Hematopoietic multipotent progenitor cell treated with erythropoietin and hydrocortisone succinate and interleukin-3 and kit ligand, for 8 days (in vitro differentiated cells): ENCODE results near the gene RACK1.
"Not testable (repeated sequence)": the region's sequence is repeated elsewhere in the genome, so short reads cannot be mapped to it uniquely, and the experiment has no call there.

ENCODE experiments used
- DNase-seq: peaks from one replicate; pipeline ENCODE4 v3.0.0-alpha.2; 2015

RACK1 gene

DNA sequence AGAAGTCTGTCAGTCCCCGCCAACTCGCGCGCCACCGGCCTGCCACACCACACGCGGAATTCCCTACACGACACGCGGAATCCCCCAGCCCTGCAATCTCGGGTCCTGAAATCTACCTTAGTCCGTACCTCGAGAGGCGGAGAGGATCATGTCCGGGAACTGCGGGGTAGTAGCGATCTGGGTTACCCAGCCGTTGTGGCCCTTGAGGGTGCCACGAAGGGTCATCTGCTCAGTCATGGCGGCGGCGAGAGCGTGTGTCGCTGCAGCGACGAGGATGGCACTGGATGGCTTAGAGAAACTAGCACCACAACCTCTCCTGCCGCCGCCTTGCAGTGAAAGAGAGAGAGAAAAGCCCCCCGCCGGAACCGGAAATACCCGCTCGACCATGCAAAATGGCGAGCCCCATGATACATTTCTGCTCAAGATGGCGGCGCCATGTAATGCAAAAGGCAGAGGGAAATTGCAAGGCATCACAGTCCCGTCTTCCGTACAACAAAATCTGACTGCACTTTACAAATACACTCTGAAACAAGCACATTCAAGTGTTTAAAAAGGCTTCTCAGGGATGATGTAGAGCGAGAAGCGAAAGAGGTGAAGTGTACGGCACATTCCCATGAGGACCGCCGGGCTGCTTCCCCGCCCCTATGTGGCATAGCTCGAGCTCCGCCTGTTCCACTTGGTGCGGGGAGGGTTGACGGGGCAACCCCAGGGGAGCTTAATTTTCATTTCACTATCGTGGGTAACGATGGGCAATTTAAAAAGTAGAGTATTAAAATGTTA lies at the start of gene RACK1:
RACK1 (minus strand) TSS at position 343 of the 780 bp plus-strand sequence; CDS start at position 237, 106 bp downstream.
- DNase-seq: peak; percentile 94

DNA sequence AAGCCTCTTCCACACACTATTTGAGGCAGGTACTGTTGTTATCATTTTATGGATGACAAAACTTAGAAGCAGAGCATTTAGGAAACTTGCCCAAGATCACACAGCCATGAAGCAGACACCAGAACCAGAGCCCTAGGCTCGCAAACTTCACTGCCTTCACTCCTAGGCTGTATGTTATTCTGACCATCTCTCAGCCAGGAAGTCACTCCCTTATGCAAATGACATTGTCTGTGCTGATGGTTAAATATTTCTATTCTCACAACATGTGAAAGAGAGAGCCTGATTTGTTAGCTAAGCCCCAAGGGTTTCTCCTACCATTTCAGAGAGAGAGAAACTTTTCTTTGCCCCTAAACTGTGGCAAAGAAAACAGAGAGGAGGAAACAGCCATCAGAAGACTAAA lies 43.6 kb upstream of the RACK1 start:
- not testable (repeated sequence) for DNase-seq

DNA sequence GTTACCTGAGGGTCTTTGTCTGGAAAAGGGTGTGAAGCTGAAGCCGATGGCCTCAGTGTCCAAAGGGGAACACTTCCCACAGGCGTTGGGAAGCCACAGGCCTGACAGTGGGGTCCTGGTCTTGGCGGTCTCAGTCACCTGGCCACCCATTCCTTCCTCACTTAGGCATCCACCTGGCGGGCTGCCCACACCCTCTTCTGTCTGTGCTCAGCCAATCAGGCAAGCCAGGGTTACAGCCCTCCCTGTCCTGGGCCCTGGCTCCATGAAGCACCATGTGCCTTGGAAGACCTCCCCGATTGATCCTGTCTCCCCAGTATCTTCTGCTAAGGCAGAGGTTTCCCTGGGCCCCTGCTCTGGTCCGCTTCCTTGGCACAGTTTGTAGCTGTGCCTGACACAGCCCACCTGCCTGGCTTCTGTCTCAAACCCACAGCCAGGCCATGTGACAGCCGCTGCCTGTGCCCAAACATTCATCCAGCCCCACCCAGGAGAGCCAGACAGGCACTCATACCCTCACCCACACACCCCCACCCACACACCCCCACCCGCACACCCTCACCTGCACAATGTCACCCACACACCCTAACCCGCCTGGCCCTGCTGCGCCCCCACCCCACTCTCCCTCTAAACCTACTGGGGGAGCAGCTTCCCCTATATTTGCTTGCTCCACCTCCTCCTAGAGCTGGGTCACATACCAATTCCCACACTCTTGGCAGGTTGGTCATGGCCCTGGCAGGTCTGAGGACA lies 42.4 kb upstream of the RACK1 start:
- DNase-seq: not testable (repeated sequence)

DNA sequence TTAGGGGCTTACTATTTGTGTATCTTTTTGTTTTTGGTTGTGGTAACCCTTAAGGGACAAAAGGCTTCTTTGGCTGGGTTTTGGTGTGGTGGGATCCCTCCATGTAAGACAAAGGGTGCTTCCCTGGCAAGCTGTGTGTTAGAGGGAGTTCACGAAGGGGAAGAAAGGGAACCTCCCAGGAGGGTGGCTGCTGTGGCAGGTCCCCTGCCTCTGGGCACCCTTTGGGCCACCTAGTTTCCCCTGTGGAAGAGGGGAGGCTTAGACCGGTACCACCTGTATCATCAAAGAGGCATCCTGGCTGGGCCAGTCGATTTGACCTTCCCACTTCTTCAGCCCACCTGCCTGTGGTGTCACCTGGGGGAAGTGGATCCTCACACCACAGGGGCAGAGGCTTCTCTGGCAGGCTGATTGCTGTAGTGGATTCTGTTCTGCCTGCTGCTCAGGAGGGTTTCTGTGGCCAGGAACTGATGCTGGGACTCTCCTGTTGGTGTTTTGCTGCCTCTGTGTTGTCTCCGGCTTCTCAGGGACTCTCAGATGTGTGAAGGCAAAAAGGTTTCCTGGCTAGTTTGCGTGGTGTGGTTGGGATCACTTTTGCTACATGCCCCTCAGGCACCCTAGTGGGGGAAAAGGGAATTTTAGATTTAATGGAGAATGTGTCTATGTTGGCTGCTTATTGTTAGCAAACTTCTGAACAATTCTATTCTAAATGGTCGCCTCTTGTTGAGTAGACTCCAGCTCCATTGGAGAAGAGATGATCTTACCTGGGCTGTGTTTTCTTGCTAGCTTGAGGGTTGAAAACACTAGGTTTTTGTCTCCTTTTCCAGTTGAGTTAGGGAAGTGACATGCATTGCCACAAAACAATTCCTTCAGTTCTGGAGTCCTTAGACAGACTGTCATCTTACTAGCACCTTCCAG lies 40.4 kb upstream of the RACK1 start:
- not testable (repeated sequence) for DNase-seq

DNA sequence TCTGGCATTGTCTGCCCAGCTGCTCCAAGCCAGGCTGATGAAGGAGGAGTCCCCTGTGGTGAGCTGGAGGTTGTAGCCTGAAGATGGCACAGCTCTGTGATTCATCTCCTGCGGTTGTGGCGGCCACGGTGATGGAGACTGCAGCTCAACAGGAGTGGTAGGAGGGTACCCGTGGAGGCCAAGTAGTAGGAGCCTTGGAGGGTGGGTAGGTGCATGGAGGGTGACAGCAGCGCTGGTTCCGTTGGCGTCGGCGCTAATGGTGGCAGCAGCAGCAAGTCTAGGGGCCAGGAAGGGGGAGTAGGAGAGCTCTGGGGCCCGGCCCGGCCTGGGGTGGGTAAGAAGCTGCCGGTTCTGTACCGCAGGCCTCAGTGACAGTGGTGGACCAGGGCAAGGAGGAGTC lies 39.6 kb upstream of the RACK1 start:
- DNase-seq: no peak

DNA sequence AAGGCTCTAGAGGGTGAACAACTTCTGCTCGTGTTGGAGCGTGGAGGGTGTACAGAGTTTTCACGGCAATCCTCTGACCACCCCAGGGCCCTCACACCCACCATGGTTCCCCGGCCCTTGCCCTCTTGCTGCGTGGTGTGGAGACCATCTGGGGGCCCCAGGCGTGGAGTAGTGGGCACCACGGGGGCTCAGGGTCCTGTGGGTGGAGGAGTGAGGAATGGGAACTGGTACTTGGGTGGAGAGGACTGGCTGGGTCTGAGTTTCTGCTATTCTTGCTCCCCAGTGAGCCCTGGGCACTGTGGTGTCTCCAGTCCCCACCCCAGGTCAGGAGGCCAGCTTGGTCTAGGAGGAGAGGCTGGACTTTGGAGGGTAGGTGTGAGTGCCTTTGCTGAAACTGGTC lies 39.2 kb upstream of the RACK1 start:
- no peak for DNase-seq

DNA sequence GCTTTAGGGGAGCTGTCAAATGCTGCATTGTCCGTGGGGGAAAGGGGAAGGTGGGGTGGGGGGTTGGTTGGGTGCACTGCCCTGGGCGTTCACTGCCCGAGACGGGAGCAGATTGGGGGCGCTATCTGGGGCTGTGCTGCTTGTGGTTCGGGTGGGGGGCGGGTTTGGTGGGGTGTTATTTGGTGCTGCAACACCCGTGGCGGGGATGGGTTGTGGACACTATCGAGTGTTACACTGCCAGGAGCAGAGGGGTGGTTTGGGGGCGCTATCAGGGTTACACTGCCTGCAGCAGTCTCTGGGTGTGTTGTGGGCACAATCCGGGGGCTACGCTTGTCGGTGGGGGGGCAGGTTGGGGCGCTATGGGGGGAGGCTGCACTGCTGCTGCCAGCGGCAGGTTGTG lies 38.7 kb upstream of the RACK1 start:
- DNase-seq: not testable (repeated sequence)

DNA sequence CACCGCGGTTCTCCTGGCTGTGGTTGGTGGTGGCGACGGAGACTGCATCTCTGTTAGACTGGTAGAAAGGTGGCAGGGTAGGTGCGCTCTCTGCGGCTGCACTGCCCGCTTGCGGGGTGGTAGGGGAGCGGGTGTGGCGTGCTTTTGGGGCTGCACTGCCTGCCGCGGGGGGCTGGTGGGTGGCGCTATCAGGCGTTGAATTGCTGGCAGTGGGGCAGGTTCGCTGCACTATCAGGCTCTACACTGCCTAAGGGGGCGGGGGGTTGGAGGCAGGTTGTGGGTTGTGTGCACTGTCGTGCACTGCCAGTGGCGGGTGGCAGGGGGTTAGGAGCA lies 38.2 kb upstream of the RACK1 start:
- no peak for DNase-seq

DNA sequence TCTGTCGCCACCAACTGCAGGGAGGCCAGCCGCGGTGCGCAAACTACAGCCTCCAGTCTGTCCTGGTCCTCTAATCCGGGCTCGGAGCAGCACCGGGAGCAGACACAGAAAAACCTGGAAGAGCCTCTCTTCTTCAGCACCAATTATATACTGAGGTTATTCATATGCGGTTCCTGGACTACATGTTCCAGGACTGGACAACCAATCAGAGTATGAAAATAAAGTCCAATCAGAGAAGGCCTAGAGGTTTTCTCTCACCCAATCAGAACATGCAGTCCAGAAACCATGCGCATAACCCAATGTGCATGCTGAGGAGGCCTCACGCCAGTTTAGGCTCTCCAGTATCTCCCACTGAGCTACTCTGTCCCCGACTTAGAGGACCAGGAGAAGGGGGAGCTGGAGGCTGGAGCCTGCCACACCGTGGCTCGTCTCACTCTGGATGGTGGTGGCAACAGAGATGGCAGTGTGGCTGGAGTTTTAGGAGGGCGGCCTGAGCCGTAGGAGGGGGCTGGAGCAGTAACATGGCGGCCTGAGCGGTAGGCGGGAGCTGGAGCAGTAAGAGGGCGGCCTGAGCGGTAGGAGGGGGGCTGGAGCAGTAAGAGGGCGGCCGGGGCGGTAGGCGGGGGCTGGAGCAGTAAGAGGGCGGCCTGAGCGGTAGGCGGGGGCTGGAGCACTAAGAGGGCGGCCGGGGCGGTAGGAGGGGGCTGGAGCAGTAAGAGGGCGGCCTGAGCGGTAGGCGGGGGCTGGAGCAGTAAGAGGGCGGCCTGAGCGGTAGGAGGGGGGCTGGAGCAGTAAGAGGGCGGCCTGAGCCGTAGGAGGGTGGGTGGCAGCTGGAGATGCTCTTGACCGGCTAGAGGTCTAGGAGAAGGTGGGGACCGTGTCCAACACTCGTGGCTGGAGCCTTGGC lies 37.6 kb upstream of the RACK1 start:
- no peak for DNase-seq

DNA sequence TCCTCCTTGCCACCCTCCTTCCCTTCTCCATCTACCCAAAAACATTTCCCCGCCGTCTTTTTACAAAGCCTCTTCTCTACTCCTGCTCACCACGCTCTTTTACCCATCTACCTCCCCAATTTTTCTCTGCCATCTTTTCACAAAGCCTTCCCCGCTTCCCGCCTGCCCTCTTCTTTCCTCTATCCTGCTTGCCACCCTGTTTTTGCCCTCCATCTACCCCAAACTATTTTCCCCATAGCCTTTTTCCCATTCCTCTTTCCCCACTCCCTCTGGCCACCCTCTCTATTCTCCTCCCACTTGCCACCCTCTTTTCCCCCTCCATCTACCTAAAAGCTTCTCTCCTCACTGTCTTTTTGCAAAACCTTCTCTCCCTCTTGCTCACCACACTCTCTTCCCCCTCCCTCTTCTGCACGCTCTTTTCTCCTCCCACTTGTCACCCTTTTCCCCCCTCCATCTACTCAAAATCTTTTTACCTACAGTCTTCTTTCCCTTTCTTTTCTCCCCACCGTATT lies 36.6 kb upstream of the RACK1 start:
- no peak for DNase-seq

DNA sequence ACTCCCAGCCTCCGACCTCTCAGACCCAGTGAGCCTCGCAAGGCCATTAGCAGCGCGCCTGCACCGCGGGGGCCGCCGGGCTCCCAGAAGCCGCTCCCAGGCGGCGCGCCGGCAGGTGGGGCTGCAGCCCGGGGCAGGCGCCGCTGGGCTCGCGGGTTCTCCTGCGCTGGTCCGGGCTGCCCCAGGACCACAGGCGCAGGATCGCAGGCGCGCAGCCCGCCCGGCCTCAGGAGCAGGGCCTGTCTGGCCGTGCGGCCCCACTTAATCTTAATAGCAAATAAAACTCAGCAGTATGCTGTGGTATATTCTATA lies 29.7 kb upstream of the RACK1 start:
- DNase-seq: peak; percentile 41

DNA sequence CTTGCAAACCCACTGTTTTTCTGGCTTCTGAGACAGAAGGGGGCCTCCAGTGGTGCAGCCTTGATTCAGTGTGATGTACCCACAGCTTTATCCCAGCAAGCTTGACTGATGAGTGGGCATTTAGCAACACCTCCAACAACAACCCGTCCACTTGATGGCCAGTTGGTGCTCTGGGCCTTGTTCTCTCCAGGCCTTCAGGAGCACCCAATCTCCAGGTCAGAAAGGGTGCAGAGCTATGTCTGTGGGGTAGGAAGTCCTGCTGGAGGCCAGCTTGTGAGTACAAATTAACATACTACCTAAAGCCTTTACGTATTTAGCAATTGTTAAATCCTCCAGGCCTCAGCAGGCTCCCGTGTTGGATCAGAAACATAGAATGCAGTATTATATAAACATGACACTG lies 27.4 kb upstream of the RACK1 start:
- DNase-seq: no peak

DNA sequence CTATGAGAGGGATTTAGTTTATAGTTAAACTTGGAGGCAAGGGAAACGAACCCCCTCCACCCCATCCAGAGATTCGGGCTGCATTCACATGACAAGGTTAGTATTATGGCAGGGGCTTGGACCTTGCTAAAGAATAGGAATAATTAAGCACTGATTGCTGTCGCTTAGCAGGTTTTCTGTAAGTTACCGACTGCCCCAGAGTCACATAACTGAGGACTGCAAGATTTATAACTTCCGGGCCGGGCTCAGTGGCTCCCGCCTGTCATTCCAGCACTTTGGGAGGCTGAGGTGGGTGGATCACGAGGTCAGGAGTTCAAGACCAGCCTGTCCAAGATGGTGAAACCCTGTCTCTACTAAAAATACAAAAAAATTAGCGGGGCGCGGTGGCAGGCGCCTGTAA lies 24.2 kb upstream of the RACK1 start:
- DNase-seq: not testable (repeated sequence)

DNA sequence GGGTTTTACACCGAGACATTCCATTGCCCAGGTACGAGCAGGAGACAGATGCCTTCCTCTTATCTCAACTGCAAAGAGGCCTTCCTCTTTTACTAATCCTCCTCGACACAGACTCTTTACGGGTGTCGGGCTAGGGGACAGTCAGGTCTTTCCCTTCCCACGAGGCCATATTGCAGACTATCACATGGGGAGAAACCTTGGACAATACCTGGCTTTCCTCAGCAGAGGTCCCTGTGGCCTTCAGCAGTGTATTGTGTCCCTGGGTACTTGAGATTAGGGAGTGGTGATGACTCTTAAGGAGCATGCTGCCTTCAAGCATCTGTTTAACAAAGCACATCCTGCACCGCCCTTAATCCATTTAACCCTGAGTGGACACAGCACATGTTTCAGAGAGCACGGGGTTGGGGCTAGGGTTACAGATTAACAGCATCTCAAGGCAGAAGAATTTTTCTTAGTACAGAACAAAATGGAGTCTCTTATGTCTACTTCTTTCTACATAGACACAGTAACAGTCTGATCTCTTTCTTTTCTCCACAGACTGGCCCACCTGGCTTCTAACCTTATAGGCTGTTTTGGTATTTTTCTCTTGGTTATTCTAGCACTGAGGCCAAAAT lies 23.7 kb upstream of the RACK1 start:
- not testable (repeated sequence) for DNase-seq

DNA sequence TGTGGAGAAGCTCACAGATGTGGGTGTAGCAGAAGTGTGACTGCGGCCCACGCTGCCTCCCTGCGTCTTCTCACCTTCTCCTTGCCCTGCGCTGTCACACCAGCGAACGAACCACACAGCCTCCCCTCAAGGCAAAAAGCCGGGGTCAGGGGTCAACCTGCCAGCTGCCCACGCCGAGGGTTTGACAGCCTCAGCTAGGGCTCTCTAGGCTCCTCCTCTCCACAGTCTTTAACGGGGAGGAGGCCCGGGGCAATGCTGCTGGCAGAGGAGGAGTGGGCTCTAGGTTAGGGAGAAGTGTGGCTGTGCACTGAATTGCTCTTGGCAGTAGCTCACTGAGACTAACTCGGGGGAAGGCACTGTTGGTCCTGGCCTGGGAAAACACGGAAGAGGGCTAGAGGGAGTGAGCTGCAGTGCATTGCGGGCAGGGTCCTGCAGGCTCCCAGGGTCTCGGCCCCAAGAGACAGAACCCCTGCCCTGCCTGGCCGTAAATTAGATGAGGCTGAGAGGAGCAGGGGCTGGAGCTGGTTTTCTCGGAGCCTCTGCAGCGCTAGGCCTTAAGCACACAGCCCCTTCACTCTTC lies 21.5 kb upstream of the RACK1 start:
- DNase-seq: no peak

DNA sequence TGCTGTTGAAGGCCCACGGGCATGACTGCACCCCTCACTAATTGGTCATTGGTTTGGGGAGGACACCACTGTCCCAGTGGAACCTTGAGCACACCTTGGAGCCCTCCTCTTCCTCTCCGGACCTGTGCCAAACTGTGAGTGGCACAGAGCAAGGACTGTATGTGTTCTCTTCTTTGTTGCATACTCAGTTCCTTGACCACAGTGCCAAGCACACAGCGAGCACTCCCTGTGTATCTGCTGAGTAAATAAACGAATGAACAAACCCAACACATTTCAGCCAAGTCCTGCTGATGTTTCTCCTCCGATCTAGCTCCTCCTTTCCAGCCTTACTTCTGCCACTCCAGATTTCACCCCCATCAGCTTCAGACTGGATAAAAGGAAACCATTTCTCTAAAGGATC lies 19.9 kb upstream of the RACK1 start:
- DNase-seq: no peak

DNA sequence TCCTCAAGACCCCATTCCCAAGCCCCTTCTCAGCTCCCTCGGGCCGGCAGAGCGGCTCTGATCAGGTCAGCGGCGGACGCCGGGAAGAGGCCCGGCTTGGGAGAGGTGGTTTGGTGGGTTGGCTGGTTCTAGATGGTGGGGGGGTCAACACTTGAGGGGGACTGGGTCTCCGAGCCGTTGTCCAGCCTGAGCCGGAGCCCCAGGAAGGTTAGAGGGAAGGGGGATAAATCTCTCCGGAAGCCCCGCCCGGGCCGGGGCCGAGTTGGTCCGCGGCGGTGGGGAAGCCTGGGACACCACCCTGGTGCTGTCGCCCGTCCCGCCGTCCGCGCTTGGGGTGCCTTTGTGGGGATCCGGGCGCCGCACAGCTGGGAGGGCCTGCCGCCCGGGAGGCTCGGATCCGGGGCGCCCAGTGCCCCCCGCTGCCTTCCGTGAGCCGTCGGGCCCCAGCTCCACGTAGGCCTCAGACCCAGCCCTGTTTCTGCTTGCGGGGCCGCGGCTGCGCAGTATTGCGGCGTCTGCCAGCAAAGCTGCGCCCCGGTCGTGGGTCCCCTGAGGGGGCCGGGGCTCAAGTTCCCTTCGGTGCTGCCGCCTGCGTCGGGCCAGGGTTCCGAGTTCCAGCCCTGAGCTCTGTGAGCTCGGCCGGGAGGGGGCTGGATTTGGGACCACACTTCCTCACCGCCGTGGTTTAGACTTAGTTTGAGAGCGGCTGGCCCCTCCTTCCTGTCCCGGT lies 17.8 kb upstream of the RACK1 start:
- peak; percentile 48 for DNase-seq

DNA sequence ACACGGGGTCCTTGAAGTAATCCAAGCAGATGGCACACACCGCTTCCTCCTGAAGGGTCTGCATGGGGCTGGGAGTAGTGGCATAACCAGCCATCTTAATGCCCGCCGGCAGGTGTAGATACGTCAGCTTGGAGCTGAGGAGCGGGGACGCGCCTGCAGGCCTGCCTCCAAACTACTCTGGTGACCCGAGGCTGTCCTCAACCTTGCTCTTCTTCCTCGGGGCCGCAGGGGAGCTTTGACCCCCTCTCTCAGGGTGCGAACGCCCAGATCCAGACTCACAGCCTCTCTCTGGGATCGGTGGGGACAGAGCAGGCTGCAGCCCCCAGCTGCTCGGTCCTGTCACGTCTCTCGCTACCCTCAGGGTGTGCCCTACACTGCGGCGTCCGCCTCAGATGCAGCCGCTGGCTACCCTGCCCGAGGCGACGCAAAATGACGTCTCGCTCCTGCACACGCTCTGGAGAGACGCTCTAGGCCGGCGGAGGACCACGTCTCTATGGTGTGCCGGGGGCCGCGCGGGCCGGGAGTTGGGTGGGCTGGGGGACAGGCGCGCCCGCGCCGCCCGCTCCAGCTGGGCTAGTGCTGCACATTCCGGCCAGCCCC lies 17.1 kb upstream of the RACK1 start, which contains the start of gene TRIM52:
TRIM52 (minus strand) TSS at position 424 of the 600 bp plus-strand sequence; CDS start at position 94, 330 bp downstream.
- peak; percentile 94 for DNase-seq

DNA sequence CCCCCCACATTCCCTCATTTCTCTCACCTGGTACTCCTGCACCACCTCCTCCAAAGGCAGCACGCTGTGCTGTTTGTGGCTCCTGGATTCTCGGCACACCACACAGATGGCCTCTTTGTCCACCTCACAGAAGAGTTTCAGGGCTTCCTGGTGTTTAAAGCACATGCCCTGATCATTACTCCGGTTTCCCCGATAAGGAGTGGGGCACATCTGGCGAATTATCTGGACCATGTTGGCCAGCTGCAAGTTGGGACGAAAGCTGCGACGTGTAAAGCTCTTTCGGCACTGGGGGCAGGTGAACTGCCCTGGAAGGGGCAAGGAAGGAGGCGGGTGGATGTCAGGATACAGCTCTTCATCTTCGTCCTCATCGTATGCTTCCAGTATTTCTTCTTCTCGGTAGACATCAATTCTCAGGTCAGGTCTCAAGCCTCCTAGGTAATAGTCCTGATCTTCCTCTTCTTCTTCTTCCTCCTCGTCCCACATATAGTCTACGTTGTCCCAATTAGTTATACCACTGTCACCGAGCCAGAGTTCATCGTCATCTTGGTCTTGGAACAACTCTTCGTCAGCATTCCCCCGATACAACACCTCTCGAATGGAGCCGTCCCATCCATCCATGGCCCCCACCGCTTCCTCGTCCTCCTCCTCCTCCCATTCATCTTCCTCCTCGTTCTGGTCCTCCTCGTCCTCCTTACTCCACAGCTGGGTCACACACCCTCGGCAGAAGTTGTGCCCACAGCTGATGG lies 16.4 kb upstream of the RACK1 start:
- peak; percentile 56 for DNase-seq
